B cell (primary cell): ENCODE results near the gene TUG1. TPM values are rescaled to one million over a fixed set of nuclear protein-coding genes. Genes with fewer than 3 reads are reported as not detected.

Experiments used
- ATAC-seq: fragments of 200-7000 bp; cut with Tn5 transposase; one replicate; pipeline ENCODE4 v1.10.0; 2021; ENCODE audit warnings: low read depth, mild to moderate bottlenecking, moderate number of reproducible peaks, moderate library complexity
- CTCF ChIA-PET: fragments of 350-600 bp; sonication (Branson Sonifier 250); formaldehyde crosslinking; loops from one replicate; lab custom pipeline; 2021; ENCODE audit warnings: antibody characterized with exemption, inconsistent platforms; lab: Charles Lee
- POLR2A ChIA-PET: fragments of 350-600 bp; sonication (Branson Sonifier 250); formaldehyde crosslinking; loops from one replicate; lab custom pipeline; 2021; ENCODE audit warnings: antibody characterized with exemption; lab: Charles Lee
- DNase-seq: peaks from one replicate; pipeline ENCODE4 v3.0.0; 2013
- H2AFZ ChIP-seq: 2 replicates; pipeline ENCODE4 v1.6.1; 2012; ENCODE audit warnings: mild to moderate bottlenecking, low read depth, low read length; ENCODE audit not compliant: insufficient read depth, poor library complexity, severe bottlenecking
- H3K27ac ChIP-seq, 2 donors: 1 replicate in 1 of 2; 2 replicates in 1 of 2; pipeline ENCODE4 v1.5.1; 2012 to 2013; ENCODE audit warnings: low read length in 2 of 2, mild to moderate bottlenecking in 2 of 2, moderate library complexity in 1 of 2
- H3K27me3 ChIP-seq, 4 experiments: fragments of 200-600 bp in 1 of 4; sonication (generic) in 1 of 4; replicated peaks in 1 of 4; 1 replicate in 2 of 4; 2 replicates in 2 of 4; pipeline versions ENCODE4 v1.6.1 to v1.7.0; 2013 to 2016; ENCODE audit warnings: low read length in 3 of 4, mild to moderate bottlenecking in 2 of 4, mixed read lengths in 1 of 4, moderate library complexity in 1 of 4; ENCODE audit not compliant: insufficient read depth in 4 of 4, control insufficient read depth in 3 of 4; ENCODE audit errors: control extremely low read depth in 1 of 4
- H3K36me3 ChIP-seq, 2 experiments: replicated peaks in 1 of 2; 1 replicate in 1 of 2; 2 replicates in 1 of 2; pipeline versions ENCODE4 v1.6.1 to v1.7.1; 2013; ENCODE audit warnings: low read length in 1 of 2; ENCODE audit not compliant: insufficient read depth in 2 of 2, control insufficient read depth in 1 of 2; ENCODE audit errors: control extremely low read depth in 1 of 2, extremely low read depth in 1 of 2
- H3K4me1 ChIP-seq, 2 donors: fragments of 200-600 bp in 1 of 2; sonication (generic) in 1 of 2; 1 replicate in 1 of 2; 2 replicates in 1 of 2; pipeline versions ENCODE4 v1.5.1 to v1.6.1; 2013 to 2017; ENCODE audit warnings: low read length in 2 of 2; ENCODE audit not compliant: control insufficient read depth in 2 of 2, insufficient read depth in 2 of 2
- H3K4me2 ChIP-seq: replicated peaks from 2 replicates; pipeline ENCODE3; 2012; ENCODE audit warnings: mild to moderate bottlenecking, low read depth, low read length; ENCODE audit not compliant: poor library complexity, severe bottlenecking
- H3K4me3 ChIP-seq, 5 experiments: fragments of 200-600 bp in 1 of 5; sonication (generic) in 1 of 5; 1 replicate in 3 of 5; 2 replicates in 2 of 5; pipeline versions ENCODE4 v1.5.1 to v1.7.0; 2011 to 2016; ENCODE audit warnings: low read length in 4 of 5, mild to moderate bottlenecking in 4 of 5, low read depth in 2 of 5, control low read depth in 1 of 5, moderate library complexity in 1 of 5; ENCODE audit not compliant: insufficient read depth in 1 of 5; ENCODE audit errors: control extremely low read depth in 1 of 5, extremely low read depth in 1 of 5
- H3K79me2 ChIP-seq: fragments of 200-600 bp; sonication (generic); one replicate; pipeline ENCODE4 v1.6.0; 2016; ENCODE audit warnings: low read length; ENCODE audit not compliant: control insufficient read depth, insufficient read depth
- H3K9ac ChIP-seq: fragments of 200-600 bp; sonication (generic); 2 replicates; pipeline ENCODE4 v1.6.1; 2017; ENCODE audit warnings: mild to moderate bottlenecking, low read length, moderate library complexity
- H3K9me3 ChIP-seq, 3 donors: one replicate each; pipeline versions ENCODE4 v1.6.1 to v1.7.1; 2013; ENCODE audit warnings: low read length in 2 of 3; ENCODE audit not compliant: control insufficient read depth in 2 of 3, insufficient read depth in 1 of 3; ENCODE audit errors: control extremely low read depth in 1 of 3
- H4K20me1 ChIP-seq: 2 replicates; pipeline ENCODE4 v1.6.0; 2012; ENCODE audit warnings: mild to moderate bottlenecking, low read length; ENCODE audit not compliant: insufficient read depth, control insufficient read depth, poor library complexity, severe bottlenecking
- H3K27ac Mint-ChIP-seq: one replicate; pipeline ENCODE4 v1.8.0; 2021; ENCODE audit warnings: mixed read lengths
- H3K27me3 Mint-ChIP-seq: one replicate; pipeline ENCODE4 v1.8.0; 2021; ENCODE audit warnings: mixed read lengths
- H3K4me1 Mint-ChIP-seq: one replicate; pipeline ENCODE4 v1.8.0; 2021; ENCODE audit warnings: mixed read lengths
- H3K4me3 Mint-ChIP-seq: one replicate; pipeline ENCODE4 v1.8.0; 2021; ENCODE audit warnings: mixed read lengths
- H3K9me3 Mint-ChIP-seq: one replicate; pipeline ENCODE4 v1.8.0; 2022; ENCODE audit warnings: mixed read lengths; ENCODE audit not compliant: insufficient read depth
- EZH2 ChIP-seq: IDR thresholded peaks from 2 replicates; pipeline ENCODE4 v1.6.1; 2012; ENCODE audit warnings: borderline replicate concordance, low read depth, mild to moderate bottlenecking, moderate library complexity, low read length; ENCODE audit not compliant: insufficient read depth, poor library complexity, severe bottlenecking
- WGBS: methylation state at CpG from one replicate; pipeline ENCODE4 v1.1.5; 2013; ENCODE audit warnings: missing lambda C conversion rate; ENCODE audit not compliant: insufficient coverage; 5-methylcytosine and 5-hydroxymethylcytosine counted together
- intact Hi-C: fragments of 100-400 bp; cut with micrococcal nuclease; formaldehyde crosslinking; loops from one replicate; pipeline ENCODE4 v1.10.0; 2022
- polyA plus RNA-seq: library from polyadenylated mRNA; depleted of rRNA; stranded (reverse); fragments of >200 nt; gene quantifications from 2 replicates; pipeline ENCODE4 v1.2.3, GENCODE V29; 2012
- total RNA-seq, 2 donors: library from RNA; stranded (reverse); fragments of 120-200 nt in 1 of 2; gene quantifications; 1 replicate in 1 of 2; 2 replicates in 1 of 2; pipeline versions ENCODE4 v1.2.3 to v1.2.4, GENCODE V29; 2013 to 2022
- TF ChIP-seq, protein P1 (sequence below): fragments of 200-600 bp; IDR thresholded peaks from one replicate; pipeline ENCODE4 v1.8.0; 2022; ENCODE audit warnings: antibody characterized with exemption, mild to moderate bottlenecking

TUG1 gene
- total and polyA plus RNA-seq, 2 donors (not counting 1 experiment from before 2014, with no cell fraction given), result 78.9 to 110 TPM

DNA sequence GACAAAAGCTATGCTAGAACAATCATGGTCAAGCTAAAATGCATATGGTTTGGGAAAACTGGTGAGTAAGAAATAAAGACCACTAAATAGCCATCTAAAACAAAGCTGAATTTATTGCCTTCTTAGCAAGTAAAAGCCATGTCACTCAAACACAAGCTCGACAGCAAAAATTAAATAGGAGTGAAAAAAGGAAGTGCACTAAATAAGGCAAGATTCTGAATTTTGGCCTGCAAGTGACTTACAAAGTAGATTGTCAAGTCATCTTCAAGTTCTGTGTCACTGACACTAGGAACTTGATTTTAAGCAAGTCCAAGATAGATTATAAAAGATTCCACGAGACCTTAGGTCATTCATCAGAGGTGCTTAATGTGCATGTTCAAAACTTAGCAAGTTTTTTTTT is 27.4 kb downstream of the TUG1 start:
- Mint-ChIP-seq H3K27ac (no peak overlapping the region), H3K27me3 (peaks cover 2% of the 10 kb centered on the region), H3K4me3 (no peak overlapping the region), H3K4me1 (peaks cover 8% of the 10 kb centered on the region), H3K9me3 (peaks cover 6% of the 10 kb centered on the region)
- ChIA-PET CTCF (interaction anchor here (0.7 kb wide), 1 partner anchor 74 kb away, joined by 3 read pairs; no protein-coding TSS in a partner anchor), POLR2A (no interaction called here)
- ATAC-seq, result no peak
- Histone ChIP-seq H3K36me3 (no peaks in the 10 kb centered on the region), H3K4me3 (no peak overlapping the region), H2AFZ (no peak overlapping the region), H4K20me1 (no peaks in the 10 kb centered on the region), H3K4me1 (peaks cover 0 to 4% of the 10 kb centered on the region in 2 donors), H3K27me3 (peaks cover 0 to 4% (median 0%) of the 10 kb centered on the region in 4 experiments), H3K9me3 (peaks cover 1 to 12% (median 7%) of the 10 kb centered on the region in 3 donors), H3K9ac (no peak overlapping the region), H3K4me2 (no peak overlapping the region), H3K27ac (no peak overlapping the region), H3K79me2 (no peaks in the 10 kb centered on the region)
- DNase-seq, result no peak
- no peak for TF ChIP-seq EZH2
- TF ChIP-seq, protein P1, sequence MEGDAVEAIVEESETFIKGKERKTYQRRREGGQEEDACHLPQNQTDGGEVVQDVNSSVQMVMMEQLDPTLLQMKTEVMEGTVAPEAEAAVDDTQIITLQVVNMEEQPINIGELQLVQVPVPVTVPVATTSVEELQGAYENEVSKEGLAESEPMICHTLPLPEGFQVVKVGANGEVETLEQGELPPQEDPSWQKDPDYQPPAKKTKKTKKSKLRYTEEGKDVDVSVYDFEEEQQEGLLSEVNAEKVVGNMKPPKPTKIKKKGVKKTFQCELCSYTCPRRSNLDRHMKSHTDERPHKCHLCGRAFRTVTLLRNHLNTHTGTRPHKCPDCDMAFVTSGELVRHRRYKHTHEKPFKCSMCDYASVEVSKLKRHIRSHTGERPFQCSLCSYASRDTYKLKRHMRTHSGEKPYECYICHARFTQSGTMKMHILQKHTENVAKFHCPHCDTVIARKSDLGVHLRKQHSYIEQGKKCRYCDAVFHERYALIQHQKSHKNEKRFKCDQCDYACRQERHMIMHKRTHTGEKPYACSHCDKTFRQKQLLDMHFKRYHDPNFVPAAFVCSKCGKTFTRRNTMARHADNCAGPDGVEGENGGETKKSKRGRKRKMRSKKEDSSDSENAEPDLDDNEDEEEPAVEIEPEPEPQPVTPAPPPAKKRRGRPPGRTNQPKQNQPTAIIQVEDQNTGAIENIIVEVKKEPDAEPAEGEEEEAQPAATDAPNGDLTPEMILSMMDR, result no peak
- WGBS, result no CpG with 5 or more reads among the region's 2 CpGs
- intact Hi-C loops, result no loop called here

DNA sequence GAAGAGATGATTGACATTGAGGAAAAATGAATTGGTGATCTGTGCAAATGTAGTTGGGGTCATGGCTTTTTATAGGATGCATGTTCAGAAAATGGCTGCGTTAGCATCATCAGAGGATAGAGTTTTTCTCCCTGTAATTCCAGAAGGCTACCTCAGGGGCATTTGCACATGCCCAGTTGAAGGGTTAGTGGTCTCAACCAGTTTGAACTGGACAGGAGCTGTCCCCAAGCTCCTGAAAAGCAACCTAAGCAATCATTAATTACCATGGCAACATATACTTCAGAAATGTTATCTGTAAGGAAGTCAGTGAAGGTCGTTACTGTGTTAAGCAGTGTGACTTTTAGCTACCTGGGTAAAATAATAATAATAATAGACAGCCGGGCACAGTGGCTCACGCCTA is 29.3 kb downstream of the TUG1 start:
- ChIA-PET CTCF (no interaction called here), POLR2A (no interaction called here)
- no peak for TF ChIP-seq EZH2
- TF ChIP-seq, protein P1, result no peak
- Histone ChIP-seq H3K9ac (no peak overlapping the region), H4K20me1 (no peaks in the 10 kb centered on the region), H2AFZ (no peak overlapping the region), H3K9me3 (peaks cover 0 to 3% (median 0%) of the 10 kb centered on the region in 3 donors), H3K4me2 (no peak overlapping the region), H3K27ac (no peak overlapping the region), H3K79me2 (no peaks in the 10 kb centered on the region), H3K4me3 (no peak overlapping the region), H3K36me3 (no peaks in the 10 kb centered on the region), H3K27me3 (no peaks in the 10 kb centered on the region), H3K4me1 (peaks cover 0 to 4% of the 10 kb centered on the region in 2 donors)
- no peak overlapping the region for H3K27ac Mint-ChIP-seq
- ATAC-seq (no peak), DNase-seq (no peak)
- no peak overlapping the region for H3K4me3 Mint-ChIP-seq
- intact Hi-C loops, result no loop called here
- H3K9me3 Mint-ChIP-seq, result peaks cover 2% of the 10 kb centered on the region
- H3K4me1 Mint-ChIP-seq, result peaks cover 8% of the 10 kb centered on the region
- 100% methylated on average over 1 of the region's 4 CpGs for WGBS
- peaks cover 13% of the 10 kb centered on the region for H3K27me3 Mint-ChIP-seq
